Measurements from ENCODE around the gene MFAP5.

GRCh38 chr12:8639936-8640335 lies 22.7 kb downstream of the MFAP5 start:
- TF ChIP-seq TSHZ2 (CRISPR knock-in tag; IDR thresholded peaks at IDR 0.05) (no peak), PATZ1 (CRISPR knock-in tag; IDR thresholded peaks at IDR 0.05; ENCODE audit: borderline replicate concordance) (no peak), RARB (CRISPR knock-in tag; IDR thresholded peaks at IDR 0.05) (no peak), TCF4 (CRISPR knock-in tag; IDR thresholded peaks at IDR 0.05; ENCODE audit: borderline replicate concordance) (no peak)

All from SK-N-SH treated with all-trans-retinoic acid at 6 μM for 48 hours (cell line).